Measurements from ENCODE around the gene TCEAL1. TPM values are rescaled to one million over a fixed set of nuclear protein-coding genes. Genes with fewer than 3 reads are reported as not detected.

Gene TCEAL1
- total and polyA plus RNA-seq, 2 of the 13 experiments (the other 11 are each of a cell fraction or from before 2014, with no cell fraction given) = 11.2 to 14.8 TPM

- TF ChIP-seq HMGXB4 (CRISPR knock-in tag; IDR thresholded peaks at IDR 0.05; ENCODE audit: borderline replicate concordance in 1 of 2, low read depth in 1 of 2) (peak; percentile 27 to 65; a peak in 3 of 4 replicates), ZNF451 (CRISPR knock-in tag; IDR thresholded peaks at IDR 0.05) (no peak), SALL1 (CRISPR knock-in tag; IDR thresholded peaks at IDR 0.05) (peak; percentile 31; the same call in 1 of the 2 replicates), ZNF180 (CRISPR knock-in tag; IDR thresholded peaks at IDR 0.05; ENCODE audit: borderline replicate concordance, low read depth) (no peak), NFKB2 (CRISPR knock-in tag; IDR thresholded peaks at IDR 0.05; ENCODE audit: borderline replicate concordance) (peak; percentile 56; the same call in 1 of the 2 replicates), CEBPZ (IDR thresholded peaks at IDR 0.05; ENCODE audit: low read length) (no peak), FOXJ3 (CRISPR knock-in tag; IDR thresholded peaks at IDR 0.05; ENCODE audit: borderline replicate concordance) (no peak), SMAD9 (CRISPR knock-in tag; IDR thresholded peaks at IDR 0.05) (no peak), ZNF749 (CRISPR knock-in tag; IDR thresholded peaks at IDR 0.05; ENCODE audit: borderline replicate concordance) (no peak), KDM1A (CRISPR knock-in tag; IDR thresholded peaks at IDR 0.05) (no peak), TMF1 (CRISPR knock-in tag; IDR thresholded peaks at IDR 0.05; ENCODE audit: low read depth) (no peak), RARG (CRISPR knock-in tag; IDR thresholded peaks at IDR 0.05; ENCODE audit: low read depth) (no peak), ZNF562 (CRISPR knock-in tag; IDR thresholded peaks at IDR 0.05; ENCODE audit: borderline replicate concordance) (no peak), PHB2 (IDR thresholded peaks at IDR 0.05; ENCODE audit: partially characterized antibody) (no peak), ZNF225 (CRISPR knock-in tag; IDR thresholded peaks at IDR 0.05) (no peak), SIX4 (CRISPR knock-in tag; IDR thresholded peaks at IDR 0.05) (no peak)
- TF ChIP-seq, protein P1, sequence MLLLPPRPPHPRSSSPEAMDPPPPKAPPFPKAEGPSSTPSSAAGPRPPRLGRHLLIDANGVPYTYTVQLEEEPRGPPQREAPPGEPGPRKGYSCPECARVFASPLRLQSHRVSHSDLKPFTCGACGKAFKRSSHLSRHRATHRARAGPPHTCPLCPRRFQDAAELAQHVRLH (CRISPR knock-in tag; IDR thresholded peaks at IDR 0.05; ENCODE audit: borderline replicate concordance, low read depth) = no peak
- TF ChIP-seq, protein P2, sequence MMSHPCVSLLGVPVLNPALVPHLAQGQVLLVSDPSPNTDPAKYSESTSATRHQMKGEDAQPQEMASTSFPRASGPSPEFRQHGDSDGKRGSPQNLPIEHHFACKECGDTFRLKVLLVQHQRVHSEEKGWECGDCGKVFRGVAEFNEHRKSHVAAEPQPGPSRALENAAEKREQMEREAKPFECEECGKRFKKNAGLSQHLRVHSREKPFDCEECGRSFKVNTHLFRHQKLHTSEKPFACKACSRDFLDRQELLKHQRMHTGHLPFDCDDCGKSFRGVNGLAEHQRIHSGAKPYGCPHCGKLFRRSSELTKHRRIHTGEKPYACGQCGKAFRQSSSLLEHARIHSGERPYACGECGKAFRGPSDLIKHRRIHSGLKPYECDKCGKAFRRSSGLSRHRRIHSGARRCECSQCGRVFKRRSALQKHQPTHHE (CRISPR knock-in tag; IDR thresholded peaks at IDR 0.05; ENCODE audit: borderline replicate concordance) = no peak
- TF ChIP-seq, protein P3, sequence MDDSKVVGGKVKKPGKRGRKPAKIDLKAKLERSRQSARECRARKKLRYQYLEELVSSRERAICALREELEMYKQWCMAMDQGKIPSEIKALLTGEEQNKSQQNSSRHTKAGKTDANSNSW (CRISPR knock-in tag; IDR thresholded peaks at IDR 0.05; ENCODE audit: borderline replicate concordance) = no peak; the same call in 1 of the 2 replicates
- TF ChIP-seq, protein P4, sequence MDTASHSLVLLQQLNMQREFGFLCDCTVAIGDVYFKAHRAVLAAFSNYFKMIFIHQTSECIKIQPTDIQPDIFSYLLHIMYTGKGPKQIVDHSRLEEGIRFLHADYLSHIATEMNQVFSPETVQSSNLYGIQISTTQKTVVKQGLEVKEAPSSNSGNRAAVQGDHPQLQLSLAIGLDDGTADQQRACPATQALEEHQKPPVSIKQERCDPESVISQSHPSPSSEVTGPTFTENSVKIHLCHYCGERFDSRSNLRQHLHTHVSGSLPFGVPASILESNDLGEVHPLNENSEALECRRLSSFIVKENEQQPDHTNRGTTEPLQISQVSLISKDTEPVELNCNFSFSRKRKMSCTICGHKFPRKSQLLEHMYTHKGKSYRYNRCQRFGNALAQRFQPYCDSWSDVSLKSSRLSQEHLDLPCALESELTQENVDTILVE (CRISPR knock-in tag; IDR thresholded peaks at IDR 0.05) = no peak
Observed at GRCh38 chrX:103629318-103630170, 769 bp downstream of the TCEAL1 start (continued).
